Omental fat pad (tissue), 4 donors: Measurements from ENCODE around the gene RPL4. TPM values are rescaled to one million over a fixed set of nuclear protein-coding genes. Genes with fewer than 3 reads are reported as not detected.
"Not testable (repeated sequence)": the region's sequence is repeated elsewhere in the genome, so short reads cannot be mapped to it uniquely, and the experiment has no call there.

Experiments used
- ATAC-seq: fragments of 150-250 bp; one replicate; pipeline ENCODE4 v1.9.1; 2016; ENCODE audit warnings: mild to moderate bottlenecking, moderate library complexity; ENCODE audit not compliant: low FRiP score
- DNase-seq: peaks from one replicate; pipeline ENCODE4 v3.0.0-alpha.2; 2019; ENCODE audit warnings: low spot score
- total RNA-seq, 4 donors: library from RNA; depleted of rRNA; stranded (reverse); fragments of >200 nt; gene quantifications; one replicate each; pipeline ENCODE4 v1.1.0, GENCODE V29; 2016
- TF ChIP-seq, protein P1 (sequence below), 3 donors: fragments of 450-650 bp; IDR thresholded peaks; one replicate each; pipeline ENCODE4 v1.5.1; 2016 to 2017; ENCODE audit warnings: antibody characterized with exemption in 3 of 3, mild to moderate bottlenecking in 3 of 3, moderate library complexity in 2 of 3

The RPL4 gene
- total RNA-seq, 4 donors from 2014 or later = 2,591 to 3,358 (median 3,050) TPM

DNA sequence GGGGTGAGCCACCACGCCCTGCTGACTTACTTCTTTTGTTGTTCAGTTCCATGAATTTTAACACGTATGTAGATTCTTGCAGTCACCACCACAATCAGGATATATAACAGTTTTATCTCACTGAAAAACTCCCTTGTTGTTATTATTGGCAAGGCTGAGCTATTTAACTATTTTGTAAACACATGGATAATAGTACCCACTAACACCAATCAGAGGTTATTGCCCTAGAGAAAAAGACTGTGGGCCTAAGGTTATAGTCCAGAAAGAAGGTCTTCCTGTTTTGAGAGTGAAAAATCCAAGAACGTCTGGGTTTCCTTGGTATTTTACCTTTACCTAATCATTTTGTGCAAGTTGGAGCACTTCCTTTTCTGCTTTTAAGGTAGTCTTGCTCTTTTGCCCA, 9.9 kb upstream of the RPL4 start:
- TF ChIP-seq, protein P1, sequence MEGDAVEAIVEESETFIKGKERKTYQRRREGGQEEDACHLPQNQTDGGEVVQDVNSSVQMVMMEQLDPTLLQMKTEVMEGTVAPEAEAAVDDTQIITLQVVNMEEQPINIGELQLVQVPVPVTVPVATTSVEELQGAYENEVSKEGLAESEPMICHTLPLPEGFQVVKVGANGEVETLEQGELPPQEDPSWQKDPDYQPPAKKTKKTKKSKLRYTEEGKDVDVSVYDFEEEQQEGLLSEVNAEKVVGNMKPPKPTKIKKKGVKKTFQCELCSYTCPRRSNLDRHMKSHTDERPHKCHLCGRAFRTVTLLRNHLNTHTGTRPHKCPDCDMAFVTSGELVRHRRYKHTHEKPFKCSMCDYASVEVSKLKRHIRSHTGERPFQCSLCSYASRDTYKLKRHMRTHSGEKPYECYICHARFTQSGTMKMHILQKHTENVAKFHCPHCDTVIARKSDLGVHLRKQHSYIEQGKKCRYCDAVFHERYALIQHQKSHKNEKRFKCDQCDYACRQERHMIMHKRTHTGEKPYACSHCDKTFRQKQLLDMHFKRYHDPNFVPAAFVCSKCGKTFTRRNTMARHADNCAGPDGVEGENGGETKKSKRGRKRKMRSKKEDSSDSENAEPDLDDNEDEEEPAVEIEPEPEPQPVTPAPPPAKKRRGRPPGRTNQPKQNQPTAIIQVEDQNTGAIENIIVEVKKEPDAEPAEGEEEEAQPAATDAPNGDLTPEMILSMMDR (IDR thresholded peaks at IDR 0.05) = no peak
- DNase-seq = no peak
- no peak for ATAC-seq

GRCh38 chr15:66508293-66508883, 3.7 kb upstream of the RPL4 start:
- ATAC-seq = no peak
- TF ChIP-seq, protein P1 (IDR thresholded peaks at IDR 0.05) = no peak
- no peak for DNase-seq

DNA sequence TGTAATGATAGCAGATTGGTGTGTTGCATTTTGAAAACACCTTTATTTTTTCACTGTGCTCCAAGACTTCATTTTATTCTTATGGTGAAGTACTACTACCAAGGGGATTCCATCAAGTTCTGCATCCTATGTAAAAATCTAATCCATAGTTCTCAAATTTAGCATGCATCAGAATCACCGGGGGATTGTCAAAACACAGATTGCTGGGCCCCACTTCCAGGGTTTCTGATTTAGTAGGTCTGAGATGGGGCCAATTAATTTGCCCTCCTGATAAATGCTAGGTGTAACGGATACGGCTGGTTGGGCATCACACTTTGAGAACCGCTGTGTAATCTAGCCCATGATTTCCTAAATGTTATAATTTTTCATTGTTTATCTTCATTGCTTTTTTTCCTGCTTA, 1.2 kb upstream of the RPL4 start:
- TF ChIP-seq, protein P1 (IDR thresholded peaks at IDR 0.05) = no peak
- DNase-seq = no peak
- ATAC-seq = no peak

GRCh38 chr15:66505430-66505811, 766 bp upstream of the RPL4 start:
- TF ChIP-seq, protein P1 (IDR thresholded peaks at IDR 0.05) = no peak
- ATAC-seq (peak; percentile 19), DNase-seq (no peak)

- no peak for DNase-seq
- no peak for ATAC-seq
Observed at GRCh38 chr15:66503780-66504562, 684 bp downstream of the RPL4 start.

GRCh38 chr15:66503041-66503648, 1.5 kb downstream of the RPL4 start:
- not testable (repeated sequence) for DNase-seq, ATAC-seq

More at GRCh38 chr15:66503780-66504562, 684 bp downstream of the RPL4 start:
- TF ChIP-seq, protein P1 (IDR thresholded peaks at IDR 0.05) = no peak

GRCh38 chr15:66502491-66502890, 2.2 kb downstream of the RPL4 start:
- no peak for DNase-seq
- ATAC-seq = no peak
- TF ChIP-seq, protein P1 (IDR thresholded peaks at IDR 0.05) = no peak

DNA sequence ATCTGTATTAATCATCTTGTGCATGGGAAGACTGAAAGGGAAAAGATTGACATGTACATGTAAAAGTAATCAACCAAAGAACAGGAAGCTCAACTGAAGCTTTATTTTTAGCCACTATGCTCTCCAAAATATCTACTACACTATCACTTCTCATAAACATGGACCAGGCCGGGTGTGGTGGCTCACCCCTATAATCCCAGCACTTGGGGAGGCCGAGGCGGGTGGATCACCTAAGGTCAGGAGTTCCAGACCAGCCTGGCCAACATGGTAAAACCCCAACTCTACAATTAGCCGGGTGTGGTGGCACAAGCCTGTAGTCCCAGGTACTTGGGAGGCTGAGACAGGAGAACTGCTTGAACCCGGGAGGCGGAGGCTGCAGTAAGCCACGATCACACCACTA, 4.3 kb downstream of the RPL4 start:
- DNase-seq, ATAC-seq: not testable (repeated sequence)
